Left forelimb (tissue), 1 donor: ENCODE data around the gene KCNRG.
"Not testable (repeated sequence)": the region's sequence is repeated elsewhere in the genome, so short reads cannot be mapped to it uniquely, and the experiment has no call there.

Source experiments
- DNase-seq: peaks from one replicate; pipeline ENCODE4 v3.0.0-alpha.2; 2018; ENCODE audit warnings: low spot score

KCNRG gene

GRCh38 chr13:50011461-50011860 is 3.8 kb upstream of the KCNRG start:
- DNase-seq: no peak

- no peak for DNase-seq
Observed at GRCh38 chr13:50012396-50013169, 2.7 kb upstream of the KCNRG start.

- no peak for DNase-seq
Observed at GRCh38 chr13:50014386-50014785, 858 bp upstream of the KCNRG start.

GRCh38 chr13:50015750-50016149 is 506 bp downstream of the KCNRG start:
- DNase-seq: no peak

- no peak for DNase-seq
Observed at GRCh38 chr13:50016444-50016843, 1.2 kb downstream of the KCNRG start.

- DNase-seq: no peak
Observed at GRCh38 chr13:50017819-50018218, 2.6 kb downstream of the KCNRG start.

GRCh38 chr13:50025436-50025835 is 10.2 kb downstream of the KCNRG start:
- DNase-seq: no peak

- no peak for DNase-seq
Observed at GRCh38 chr13:50026788-50027473, 11.7 kb downstream of the KCNRG start.

GRCh38 chr13:50030315-50030714 is 15.1 kb downstream of the KCNRG start:
- DNase-seq: no peak

- DNase-seq: no peak
Observed at GRCh38 chr13:50033725-50034124, 18.5 kb downstream of the KCNRG start.

GRCh38 chr13:50037788-50038187 is 22.5 kb downstream of the KCNRG start:
- no peak for DNase-seq

- DNase-seq: no peak
Observed at GRCh38 chr13:50038266-50038665, 23.0 kb downstream of the KCNRG start.

GRCh38 chr13:50052478-50052877 is 37.2 kb downstream of the KCNRG start:
- no peak for DNase-seq

- no peak for DNase-seq
Observed at GRCh38 chr13:50053844-50054243, 38.6 kb downstream of the KCNRG start.

- no peak for DNase-seq
Observed at GRCh38 chr13:50055454-50055853, 40.2 kb downstream of the KCNRG start.

- DNase-seq: no peak
Observed at GRCh38 chr13:50060718-50061117, 45.5 kb downstream of the KCNRG start.

- DNase-seq: not testable (repeated sequence)
Observed at GRCh38 chr13:50062336-50062735, 47.1 kb downstream of the KCNRG start.

GRCh38 chr13:50065712-50066111 is 50.5 kb downstream of the KCNRG start:
- no peak for DNase-seq

GRCh38 chr13:50068508-50068907 is 53.3 kb downstream of the KCNRG start:
- no peak for DNase-seq

- DNase-seq: no peak
Observed at GRCh38 chr13:50069261-50069660, 54.0 kb downstream of the KCNRG start.

GRCh38 chr13:50070186-50070585 is 54.9 kb downstream of the KCNRG start:
- DNase-seq: no peak
